SH-SY5Y (cell line): ENCODE results near the gene ITGB3.

Source experiments
- GATA2 ChIP-seq: IDR thresholded peaks from 2 replicates; pipeline ENCODE4 v1.6.1; 2011; ENCODE audit warnings: mild to moderate bottlenecking, low read depth, low read length
- GATA3 ChIP-seq: IDR thresholded peaks from 2 replicates; pipeline ENCODE4 v1.6.1; 2011; ENCODE audit warnings: low read depth, mild to moderate bottlenecking, low read length, moderate library complexity

DNA sequence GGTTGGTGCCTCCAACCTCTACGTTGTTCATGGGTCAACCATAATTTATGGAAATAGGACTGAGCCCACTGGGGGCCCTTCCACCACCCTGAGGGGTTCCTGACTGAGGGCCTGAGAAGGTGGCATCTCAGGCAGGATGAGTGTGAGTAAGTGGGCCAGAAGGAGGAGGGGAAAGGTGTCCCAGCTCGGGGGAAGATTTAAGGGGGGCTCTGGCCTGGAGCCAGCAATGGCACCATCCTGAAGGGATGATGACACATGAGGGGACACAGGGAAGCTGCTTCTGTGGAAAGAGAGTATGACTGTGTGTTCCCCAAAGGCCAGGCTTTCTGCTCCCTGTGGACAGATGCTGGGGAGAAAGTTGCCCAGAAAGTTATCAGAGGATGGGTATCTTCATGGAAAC, 25.8 kb upstream of the ITGB3 start:
- no peak for TF ChIP-seq GATA3
- TF ChIP-seq GATA2, result no peak
